DMS53 treated with DMSO at 0.1 percent for 48 hours (cell line): ENCODE results near the gene PRDM16.

Experiments
- DNase-seq: peaks from one replicate; lab custom pipeline; 2025; ENCODE audit not compliant: unreplicated experiment; lab: John Stamatoyannopoulos, UW

Gene PRDM16

DNA sequence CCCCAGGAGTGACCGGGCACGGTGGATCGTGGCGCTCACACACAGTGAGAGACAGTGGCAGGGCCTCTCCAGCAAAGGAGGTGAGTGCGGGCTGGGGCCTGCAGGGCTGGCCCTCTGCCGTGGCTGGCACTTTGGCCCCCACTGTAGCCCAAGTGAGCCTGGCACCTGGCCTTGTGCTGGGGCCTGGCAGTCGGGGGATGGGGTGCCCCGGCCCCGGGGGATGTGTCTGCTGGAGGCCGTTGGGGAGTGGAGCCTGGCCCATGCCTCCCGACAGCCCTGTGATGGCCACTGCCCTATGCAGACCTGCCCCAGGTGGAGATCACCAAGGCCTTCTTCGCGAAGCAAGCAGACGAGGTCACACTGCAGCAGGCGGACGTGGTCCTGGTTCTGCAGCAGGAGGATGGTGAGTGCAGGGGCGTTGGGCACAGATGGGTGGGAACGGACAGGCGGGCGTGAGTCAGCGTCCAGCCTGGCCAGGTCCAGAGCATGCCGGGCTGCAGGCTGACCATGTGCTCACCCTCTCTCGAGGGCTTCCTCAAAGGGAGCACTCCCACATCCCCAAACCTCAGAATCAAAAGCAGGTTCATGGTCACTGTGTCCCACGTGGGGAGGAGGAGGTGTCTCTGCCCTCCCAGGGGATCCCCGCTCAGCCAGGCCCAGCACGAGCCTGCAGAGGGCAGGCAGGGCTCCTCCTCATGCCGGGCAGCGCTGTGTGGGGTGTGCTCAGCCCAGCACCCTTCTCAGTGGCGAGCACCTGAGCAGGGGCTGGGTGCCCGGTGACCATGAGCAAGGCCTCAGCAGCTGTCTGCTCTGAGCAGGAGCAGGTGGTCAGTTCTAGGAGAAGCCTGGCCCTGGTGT lies 410.7 kb downstream of the PRDM16 start:
- no peak for DNase-seq

DNA sequence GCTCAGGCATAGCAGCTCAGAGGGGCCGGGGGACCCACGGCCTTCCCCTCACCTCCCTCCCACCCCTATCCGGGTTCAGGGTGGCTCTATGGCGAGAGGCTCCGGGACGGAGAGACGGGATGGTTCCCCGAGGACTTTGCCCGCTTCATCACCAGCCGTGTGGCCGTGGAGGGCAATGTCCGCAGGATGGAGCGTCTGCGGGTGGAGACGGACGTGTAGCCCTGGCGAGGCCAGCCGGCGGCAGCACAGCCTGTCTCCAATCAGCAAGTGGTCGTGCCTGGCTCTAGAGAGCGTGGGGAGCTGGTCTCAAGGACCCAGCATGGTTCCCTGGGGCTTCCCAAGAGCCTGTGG lies 411.3 kb downstream of the PRDM16 start:
- DNase-seq, result no peak

DNA sequence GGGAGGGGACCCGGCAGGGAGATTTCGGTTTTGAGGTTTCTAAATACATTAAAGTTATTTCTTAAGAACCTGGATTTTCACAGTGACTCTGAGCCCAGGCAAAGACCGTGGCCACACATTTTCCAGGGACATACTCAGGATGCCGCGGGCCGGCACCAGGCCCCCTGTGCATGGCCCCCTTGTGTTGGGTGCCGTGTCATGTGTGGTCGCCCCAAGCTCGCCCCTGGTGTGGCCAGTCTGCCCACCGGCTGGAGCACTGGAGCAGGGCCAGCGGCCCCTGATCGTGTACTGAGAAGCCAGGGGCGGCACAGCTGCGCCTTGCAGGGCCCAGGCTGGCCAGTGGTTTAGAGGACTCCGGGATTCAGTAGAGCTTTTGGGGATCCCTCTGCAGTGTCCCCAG lies 412.0 kb downstream of the PRDM16 start:
- DNase-seq, result no peak

- DNase-seq, result no peak
These were observed 412.9 kb downstream of the PRDM16 start for GRCh38 chr1:3481836-3482375.

DNA sequence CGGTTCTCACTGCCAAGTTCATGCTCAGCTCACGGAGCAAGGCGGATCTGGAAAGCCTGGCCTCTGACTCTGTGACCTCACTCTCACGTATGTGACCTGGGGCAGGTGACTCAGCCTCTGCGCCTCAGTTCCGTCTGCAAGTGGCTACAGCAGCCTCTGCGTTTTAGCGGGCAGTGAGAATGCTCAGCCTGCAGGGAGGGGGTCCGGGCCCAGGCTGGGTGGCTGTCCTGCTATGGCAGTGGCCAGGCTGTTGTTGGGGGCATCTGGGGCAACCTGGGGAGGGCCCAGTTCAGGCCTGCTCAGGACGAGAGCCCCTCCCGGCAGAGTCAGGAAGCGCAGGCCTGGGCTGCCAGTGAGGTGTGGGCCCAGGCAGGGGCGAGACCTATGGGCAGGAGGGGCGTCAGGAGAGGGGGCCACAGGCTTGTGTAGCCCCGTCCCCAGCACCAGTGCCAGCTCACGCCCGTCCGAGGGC lies 413.4 kb downstream of the PRDM16 start:
- DNase-seq, result peak; percentile 65

GRCh38 chr1:3483380-3483779 lies 414.4 kb downstream of the PRDM16 start:
- no peak for DNase-seq

DNA sequence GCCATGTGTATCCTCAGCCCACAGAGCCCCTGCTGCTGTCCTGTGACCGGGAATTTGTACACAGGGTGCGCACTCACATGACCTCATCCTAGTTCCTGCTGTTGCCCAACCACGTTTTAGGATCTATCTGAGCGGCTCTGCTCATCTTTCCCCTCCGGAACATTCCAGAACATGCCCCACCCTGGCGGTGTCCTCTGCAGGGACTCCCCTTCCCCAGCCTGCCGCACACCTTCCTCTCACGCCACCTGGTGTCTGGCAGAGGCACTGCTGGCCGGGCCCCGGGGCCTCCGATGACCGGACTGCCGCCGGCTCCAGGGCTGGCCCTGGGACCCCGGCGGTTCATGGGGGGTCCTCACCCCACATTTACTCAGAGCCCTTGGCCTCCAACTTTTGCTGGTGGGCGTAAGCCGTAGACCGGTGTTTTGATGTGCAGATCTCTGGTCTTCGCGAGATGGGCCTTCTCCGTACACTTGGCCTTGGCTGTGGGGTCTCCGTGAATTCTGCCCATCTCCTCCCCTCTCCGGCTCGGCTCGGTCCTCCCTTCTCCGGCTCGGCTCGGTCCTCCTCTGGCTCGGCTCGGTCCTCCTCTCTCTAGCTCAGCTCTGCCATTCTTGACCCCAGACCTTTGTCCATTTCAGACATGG lies 414.9 kb downstream of the PRDM16 start:
- DNase-seq, result no peak

GRCh38 chr1:3485016-3485415 lies 416.0 kb downstream of the PRDM16 start:
- DNase-seq, result no peak
